C4-2B (cell line): ENCODE data around the gene CENPE.

ENCODE experiments used
- CTCF ChIP-seq: fragments of 450-650 bp; conservative IDR thresholded peaks from 2 replicates; pipeline ENCODE4 v1.5.1; 2017; ENCODE audit warnings: mild to moderate bottlenecking
- ZFX ChIP-seq: fragments of 450-650 bp; IDR thresholded peaks from 2 replicates; pipeline ENCODE4 v1.6.1; 2017

- no peak for TF ChIP-seq CTCF
- TF ChIP-seq ZFX = no peak
Observed at GRCh38 chr4:103111598-103111997, 86.5 kb downstream of the CENPE start.
